Activated CD8-positive, alpha-beta memory T cell treated with anti-CD3 and anti-CD28 coated beads for 4 hours (primary cell): Measurements from ENCODE around the gene RABL6.
"Not testable (repeated sequence)": the region's sequence is repeated elsewhere in the genome, so short reads cannot be mapped to it uniquely, and the experiment has no call there.

Experiments
- DNase-seq, 2 donors: peaks; one replicate each; pipeline ENCODE4 v3.0.0-alpha.2; 2020; ENCODE audit warnings: low read depth in 2 of 2

RABL6 gene

GRCh38 chr9:136835162-136835931, 27.6 kb downstream of the RABL6 start:
- no peak for DNase-seq

DNA sequence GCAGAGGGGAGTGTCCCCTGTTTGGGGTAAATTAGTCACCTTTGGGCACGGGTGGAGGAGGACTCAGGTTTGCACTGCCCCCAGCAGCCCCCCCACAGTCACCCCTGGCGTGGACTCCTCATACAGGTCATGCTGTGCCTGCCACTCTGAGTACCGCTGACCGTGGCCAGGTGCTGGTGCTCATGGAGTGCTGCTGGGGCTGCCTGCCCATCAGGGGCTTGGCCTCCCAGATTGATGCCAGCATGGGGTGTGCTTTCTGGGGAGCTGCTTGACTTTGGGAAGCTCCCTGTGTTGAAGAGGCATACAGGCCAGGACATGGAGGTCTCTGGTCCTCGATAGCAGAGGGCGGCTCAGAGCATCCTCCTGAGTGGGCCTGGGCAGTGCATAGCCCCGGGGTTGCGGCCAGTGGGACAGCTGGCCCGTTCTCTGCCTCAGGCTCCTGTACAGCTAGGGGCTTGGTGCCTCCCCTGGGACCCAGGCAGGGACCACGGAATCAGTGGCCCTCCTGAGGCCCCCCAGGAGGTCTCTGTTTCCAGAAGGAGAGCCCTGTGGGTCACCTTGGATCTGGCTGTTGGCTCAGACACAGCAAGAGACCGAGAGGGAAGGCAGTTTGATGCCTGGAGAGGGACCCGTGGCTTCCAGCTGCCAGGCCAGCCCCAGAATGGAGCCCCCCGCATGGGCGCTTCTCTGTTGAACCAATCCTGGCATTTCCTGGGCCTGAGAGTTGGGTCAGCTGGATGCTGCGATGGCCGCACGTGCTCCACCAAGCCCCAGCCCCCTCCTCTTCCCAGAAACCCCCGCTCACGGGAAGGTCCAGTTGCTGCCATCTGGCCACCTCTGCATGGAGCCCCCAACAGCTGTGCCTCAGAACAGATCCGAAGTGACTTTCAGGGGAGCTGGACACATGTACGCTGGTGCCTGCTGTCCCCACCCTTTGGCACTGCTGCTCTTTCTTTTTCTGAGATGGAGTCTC, 28.5 kb downstream of the RABL6 start:
- no peak for DNase-seq

DNA sequence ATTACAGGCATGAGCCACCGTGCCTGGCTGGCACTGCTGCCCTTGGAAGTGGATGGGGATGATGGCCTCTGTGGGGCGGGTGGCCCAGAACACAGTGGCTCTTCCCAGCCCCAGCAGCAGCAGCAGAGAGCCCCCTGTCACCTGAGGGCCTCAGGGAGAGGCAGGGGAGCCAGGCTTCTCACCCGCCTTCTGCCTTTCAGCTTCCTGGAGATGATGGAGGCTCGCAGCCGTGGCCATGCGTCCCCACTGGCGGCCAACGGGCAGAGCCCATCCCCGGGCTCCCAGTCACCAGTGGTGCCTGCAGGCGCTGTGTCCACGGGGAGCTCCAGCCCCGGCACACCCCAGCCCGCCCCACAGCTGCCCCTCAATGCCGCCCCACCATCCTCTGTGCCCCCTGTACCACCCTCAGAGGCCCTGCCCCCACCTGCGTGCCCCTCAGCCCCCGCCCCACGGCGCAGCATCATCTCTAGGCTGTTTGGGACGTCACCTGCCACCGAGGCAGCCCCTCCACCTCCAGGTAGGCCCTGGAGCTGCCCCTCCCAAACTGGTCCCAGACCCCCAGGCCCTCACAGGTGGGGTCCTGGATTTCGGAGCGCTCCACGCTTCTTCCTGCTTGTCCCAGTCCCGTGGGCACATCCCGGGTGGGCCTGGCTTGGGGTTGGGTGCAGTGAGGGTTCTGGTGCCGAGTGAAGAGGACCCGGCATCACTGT, 29.6 kb downstream of the RABL6 start:
- DNase-seq, result no peak

DNA sequence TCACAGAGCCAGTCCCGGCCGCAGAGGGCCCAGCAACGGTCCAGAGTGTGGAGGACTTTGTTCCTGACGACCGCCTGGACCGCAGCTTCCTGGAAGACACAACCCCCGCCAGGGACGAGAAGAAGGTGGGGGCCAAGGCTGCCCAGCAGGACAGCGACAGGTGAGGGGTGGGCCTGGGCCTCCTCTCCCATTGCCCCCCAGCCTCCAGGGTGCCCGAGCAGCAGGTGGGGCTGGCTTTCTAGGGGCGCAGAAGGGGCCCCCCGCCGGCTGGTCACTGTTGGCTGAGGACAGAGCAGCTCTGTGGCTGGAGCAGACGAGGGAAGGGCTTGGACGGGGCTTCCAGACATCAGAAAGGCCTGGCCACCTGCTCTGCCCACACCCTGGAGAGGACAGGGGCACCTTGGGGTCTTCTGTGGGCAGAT, 30.1 kb downstream of the RABL6 start:
- not testable (repeated sequence) for DNase-seq

GRCh38 chr9:136838314-136839228, 30.8 kb downstream of the RABL6 start:
- no peak for DNase-seq

DNA sequence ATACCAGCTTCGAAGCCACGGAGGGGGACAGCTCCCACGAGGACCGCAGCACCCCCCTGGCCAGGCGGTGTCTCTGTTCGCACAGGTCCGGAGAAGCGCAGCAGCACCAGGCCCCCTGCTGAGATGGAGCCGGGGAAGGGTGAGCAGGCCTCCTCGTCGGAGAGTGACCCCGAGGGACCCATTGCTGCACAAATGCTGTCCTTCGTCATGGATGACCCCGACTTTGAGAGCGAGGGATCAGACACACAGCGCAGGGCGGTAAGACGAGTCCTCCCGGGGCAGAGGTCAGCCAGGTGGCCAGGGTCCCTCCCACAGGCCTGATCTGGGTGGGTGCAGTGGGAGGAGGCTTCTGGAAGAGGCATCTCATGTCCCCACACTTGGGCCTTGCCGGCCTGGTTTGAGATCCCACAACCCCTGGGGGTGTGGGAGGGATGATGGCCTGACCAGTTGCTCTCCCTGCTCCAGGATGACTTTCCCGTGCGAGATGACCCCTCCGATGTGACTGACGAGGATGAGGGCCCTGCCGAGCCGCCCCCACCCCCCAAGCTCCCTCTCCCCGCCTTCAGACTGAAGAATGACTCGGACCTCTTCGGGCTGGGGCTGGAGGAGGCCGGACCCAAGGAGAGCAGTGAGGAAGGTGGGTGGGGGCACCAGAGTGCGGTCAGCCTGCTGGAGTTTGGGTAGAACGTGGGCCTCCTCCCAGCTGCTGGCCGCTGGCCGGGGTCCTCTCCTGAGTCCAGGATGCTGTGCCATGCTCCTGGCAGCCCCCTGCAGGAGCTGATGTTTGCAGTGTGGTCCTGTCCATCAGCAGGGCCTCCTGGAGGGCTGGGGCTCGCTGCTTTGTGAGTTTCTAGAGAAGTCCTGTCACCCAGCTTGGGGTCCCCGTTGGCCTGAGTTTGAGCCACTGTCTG, 31.7 kb downstream of the RABL6 start:
- DNase-seq, result no peak

DNA sequence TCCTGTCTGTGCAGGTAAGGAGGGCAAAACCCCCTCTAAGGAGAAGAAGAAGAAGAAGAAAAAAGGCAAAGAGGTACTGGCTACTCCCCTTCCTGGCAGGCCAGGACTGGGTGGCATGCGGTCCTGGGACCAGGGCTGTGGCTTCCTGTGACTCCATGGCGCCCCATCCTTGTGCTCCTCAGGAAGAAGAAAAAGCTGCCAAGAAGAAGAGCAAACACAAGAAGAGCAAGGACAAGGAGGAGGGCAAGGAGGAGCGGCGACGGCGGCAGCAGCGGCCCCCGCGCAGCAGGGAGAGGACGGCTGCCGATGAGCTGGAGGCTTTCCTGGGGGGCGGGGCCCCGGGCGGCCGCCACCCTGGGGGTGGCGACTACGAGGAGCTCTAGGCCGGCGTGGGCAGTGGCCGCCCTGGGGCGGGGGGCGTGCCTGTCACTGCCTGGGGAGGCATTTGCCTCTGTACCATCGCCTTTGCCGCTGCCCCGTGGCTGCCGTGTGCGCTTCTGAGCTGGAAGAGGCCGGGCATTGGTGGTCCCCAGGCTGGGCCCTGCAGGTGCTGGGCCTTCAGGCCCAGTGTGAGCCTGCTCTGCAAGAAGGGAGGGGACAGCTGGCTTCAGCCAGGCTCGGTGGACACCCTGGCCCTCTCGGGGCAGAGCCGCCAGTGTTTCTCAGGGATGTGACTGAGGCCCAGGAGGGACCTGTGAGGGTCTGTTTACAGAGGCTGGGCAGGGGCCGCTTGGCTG, 32.6 kb downstream of the RABL6 start:
- no peak for DNase-seq

DNA sequence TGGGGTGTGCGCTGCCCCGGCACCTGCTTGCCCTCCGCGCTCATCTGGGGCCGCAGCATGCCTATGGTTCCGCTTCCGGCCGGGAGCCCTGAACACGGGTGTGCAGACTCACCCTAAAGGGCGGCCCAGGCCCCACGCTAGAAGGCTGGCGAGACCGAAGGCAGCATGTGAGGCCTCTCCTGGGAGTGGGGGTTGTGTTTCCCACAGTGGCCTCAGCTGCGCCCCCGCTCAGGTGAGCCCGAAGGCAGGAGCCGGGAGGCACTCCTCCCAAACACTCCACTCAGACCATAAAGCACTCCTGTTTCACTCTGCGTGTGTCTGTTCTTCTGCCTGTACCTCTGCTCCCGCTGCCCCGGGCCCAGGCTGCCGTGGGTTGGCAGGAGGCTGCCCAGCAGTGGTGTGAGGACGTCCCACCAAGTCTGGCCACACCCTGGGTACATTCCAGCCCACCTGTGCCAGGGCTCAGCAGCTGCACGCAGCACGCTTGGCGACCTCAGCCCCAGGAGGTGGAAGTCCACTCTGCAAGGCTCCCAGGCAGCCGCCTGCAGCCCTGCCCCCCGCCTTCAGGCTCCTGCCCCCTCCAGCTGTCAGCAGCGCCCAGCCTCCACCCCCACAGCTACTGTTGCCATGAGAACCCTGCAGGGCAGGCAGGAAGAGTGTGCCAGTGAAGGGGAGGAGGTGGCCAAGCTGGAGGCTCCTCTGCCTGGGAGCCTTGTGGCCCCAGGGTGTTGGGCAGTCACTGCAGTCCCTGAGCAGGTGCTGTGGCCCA, 33.3 kb downstream of the RABL6 start:
- DNase-seq, result no peak

GRCh38 chr9:136841646-136842379, 34.1 kb downstream of the RABL6 start:
- DNase-seq, result not testable (repeated sequence)

GRCh38 chr9:136842380-136842948, 34.7 kb downstream of the RABL6 start, which contains the start of gene AJM1:
AJM1 (plus strand) TSS chr9:136842478; CDS start chr9:136844415, 1,937 bp downstream.
- peak; percentile 51 to 59 for DNase-seq

DNA sequence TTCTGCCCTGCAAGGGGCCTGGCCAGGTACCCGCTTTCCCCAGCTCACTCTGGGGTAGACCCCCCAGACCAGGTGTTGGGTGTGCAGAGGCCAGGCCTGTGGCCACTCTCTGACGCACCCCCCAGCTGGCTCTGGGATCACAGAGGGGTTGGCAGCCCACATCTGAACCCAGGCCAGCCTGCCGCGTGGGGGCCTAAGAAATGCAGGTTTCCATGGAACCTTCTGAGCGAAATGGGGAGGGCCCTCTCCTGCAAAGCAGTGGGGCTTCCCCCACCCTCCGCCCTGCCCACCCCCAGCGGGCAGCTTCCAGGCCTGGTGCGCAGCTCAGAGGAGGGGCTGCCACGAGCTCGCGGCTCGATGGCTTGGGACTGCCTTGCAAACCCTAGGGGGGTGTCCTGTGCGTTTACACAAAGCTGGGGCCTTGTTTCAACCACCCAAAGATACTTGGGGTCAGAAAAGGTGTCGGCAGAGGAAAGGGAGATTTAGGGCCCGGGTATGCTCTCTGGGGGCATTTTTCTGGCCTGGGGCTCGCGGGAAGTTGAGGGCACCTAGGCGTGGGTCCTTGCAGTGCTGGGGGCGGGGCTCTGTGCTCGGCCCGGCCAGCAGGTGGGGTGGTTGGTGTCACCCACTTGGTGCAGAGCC, 35.5 kb downstream of the RABL6 start:
- DNase-seq, result not testable (repeated sequence)

- peak; percentile 21 to 36 for DNase-seq
Measured at GRCh38 chr9:136843801-136844740, 36.3 kb downstream of the RABL6 start.

- no peak for DNase-seq
Measured at GRCh38 chr9:136844761-136845464, 37.2 kb downstream of the RABL6 start.

DNA sequence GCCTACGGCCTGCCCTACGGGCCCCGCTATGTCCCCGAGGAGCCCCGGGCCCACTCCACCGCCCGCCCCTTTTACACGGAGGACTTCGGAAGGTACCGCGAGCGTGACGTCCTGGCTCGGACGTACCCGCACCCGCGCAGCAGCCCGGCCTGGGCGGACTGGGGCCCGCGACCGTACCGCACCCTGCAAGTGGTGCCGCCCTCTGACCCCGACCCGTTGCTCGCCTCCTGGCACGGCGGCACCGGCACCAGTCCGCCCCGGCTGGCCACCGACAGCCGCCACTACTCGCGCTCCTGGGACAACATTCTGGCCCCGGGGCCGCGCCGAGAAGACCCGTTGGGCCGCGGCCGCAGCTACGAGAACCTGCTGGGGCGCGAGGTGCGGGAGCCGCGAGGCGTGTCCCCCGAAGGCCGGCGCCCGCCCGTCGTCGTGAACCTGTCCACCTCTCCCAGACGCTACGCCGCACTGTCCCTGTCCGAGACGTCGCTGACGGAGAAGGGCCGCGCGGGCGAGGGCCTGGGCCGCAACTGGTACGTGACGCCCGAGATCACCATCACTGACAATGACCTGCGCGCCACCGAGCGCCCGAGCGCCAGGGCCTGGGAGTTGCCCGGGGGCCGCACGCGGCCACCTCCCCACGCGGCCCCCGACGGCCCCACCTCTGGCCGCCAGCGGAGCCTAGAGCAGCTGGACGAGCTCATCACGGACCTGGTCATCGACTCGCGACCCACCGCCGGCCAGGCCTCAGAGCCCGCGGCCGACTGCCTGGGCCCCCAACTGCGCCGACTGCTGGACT, 37.9 kb downstream of the RABL6 start:
- no peak for DNase-seq
